K562 (cell line): Measurements from ENCODE around the gene ANO8. TPM values are rescaled to one million over a fixed set of nuclear protein-coding genes. Genes with fewer than 3 reads are reported as not detected.

ENCODE experiments used
- ARID1B ChIP-seq: fragments of 450-650 bp; IDR thresholded peaks from 2 replicates; pipeline ENCODE4 v1.6.1; 2016; ENCODE audit warnings: antibody characterized with exemption, mild to moderate bottlenecking, inconsistent platforms
- CHD4 ChIP-seq: fragments of 200-600 bp; sonication (generic); IDR thresholded peaks from 3 replicates; pipeline ENCODE4 v1.6.1; 2012; ENCODE audit warnings: low read depth, mild to moderate bottlenecking, mixed read lengths, low read length, inconsistent platforms; ENCODE audit not compliant: insufficient read depth, insufficient replicate concordance, poor library complexity, severe bottlenecking
- CREB3L1 ChIP-seq: fragments of 450-650 bp; IDR thresholded peaks from 2 replicates; pipeline ENCODE4 v1.6.1; 2014; ENCODE audit warnings: low read depth, mild to moderate bottlenecking, moderate library complexity, borderline replicate concordance
- HEY1 ChIP-seq: fragments of 250-450 bp; sonication (Bioruptor Pico); IDR thresholded peaks from 2 replicates; pipeline ENCODE4 v1.5.0; 2020; ENCODE audit warnings: mild to moderate bottlenecking, moderate library complexity, borderline replicate concordance
- HMG20A ChIP-seq: fragments of 450-650 bp; formaldehyde crosslinking; conservative IDR thresholded peaks from 2 replicates; pipeline ENCODE4 v1.4.0; 2020; ENCODE audit warnings: mild to moderate bottlenecking, mixed read lengths
- HSF4 ChIP-seq: fragments of 250-450 bp; sonication (Bioruptor Pico); IDR thresholded peaks from 2 replicates; pipeline ENCODE4 v2.1.2; 2022; ENCODE audit warnings: mild to moderate bottlenecking, moderate library complexity, borderline replicate concordance
- KDM5B ChIP-seq: fragments of 200-600 bp; sonication (generic); IDR thresholded peaks from 2 replicates; pipeline ENCODE4 v1.6.1; 2012; ENCODE audit warnings: low read depth, mild to moderate bottlenecking, moderate library complexity, low read length, control low read depth, inconsistent platforms; ENCODE audit not compliant: insufficient replicate concordance
- MYBL2 ChIP-seq, 2 experiments: fragments of 450-650 bp in 1 of 2; sonication (generic) in 1 of 2; formaldehyde crosslinking in 1 of 2; IDR thresholded peaks; 2 replicates each; pipeline versions ENCODE4 v1.6.1 to v1.8.1; 2017 to 2022; ENCODE audit warnings: borderline replicate concordance in 1 of 2, inconsistent platforms in 1 of 2, low read depth in 1 of 2, mild to moderate bottlenecking in 1 of 2, missing genetic modification reagents in 1 of 2, moderate library complexity in 1 of 2
- NFE2 ChIP-seq: IDR thresholded peaks from 2 replicates; pipeline ENCODE4 v1.6.1; 2014; ENCODE audit warnings: antibody characterized with exemption, low read depth
- NFXL1 ChIP-seq: fragments of 450-650 bp; formaldehyde crosslinking; IDR thresholded peaks from 2 replicates; pipeline ENCODE4 v1.4.0; 2021; ENCODE audit warnings: mild to moderate bottlenecking
- PHF21A ChIP-seq: fragments of 450-650 bp; IDR thresholded peaks from 2 replicates; pipeline ENCODE4 v1.6.1; 2017; ENCODE audit warnings: low read depth, borderline replicate concordance
- PRMT5 ChIP-seq: sonication (generic); formaldehyde crosslinking; IDR thresholded peaks from 2 replicates; pipeline ENCODE4 v1.5.0; 2020; ENCODE audit warnings: missing genetic modification reagents
- SIRT6 ChIP-seq: IDR thresholded peaks from one replicate; pipeline ENCODE4 v1.6.1; 2012; ENCODE audit warnings: low read depth, mild to moderate bottlenecking, control low read depth, inconsistent platforms, low read length, moderate library complexity
- TAL1 ChIP-seq: fragments of 450-650 bp; IDR thresholded peaks from 2 replicates; pipeline ENCODE4 v1.6.1; 2016; ENCODE audit warnings: mild to moderate bottlenecking
- TARDBP ChIP-seq: fragments of 450-650 bp; IDR thresholded peaks from 2 replicates; pipeline ENCODE4 v1.6.1; 2016
- TCF7L2 ChIP-seq: fragments of 150-350 bp; IDR thresholded peaks from 2 replicates; pipeline ENCODE4 v1.6.1; 2016; ENCODE audit warnings: low read depth, mild to moderate bottlenecking, low read length, moderate library complexity
- TEAD1 ChIP-seq, 2 experiments: fragments of 450-650 bp in 1 of 2; sonication (generic) in 1 of 2; formaldehyde crosslinking; IDR thresholded peaks; 2 replicates each; pipeline versions ENCODE4 v1.4.0 to v1.8.0; 2020 to 2022; ENCODE audit warnings: mild to moderate bottlenecking in 2 of 2, missing genetic modification reagents in 1 of 2
- TRIM24 ChIP-seq, 2 experiments: fragments of 450-650 bp; IDR thresholded peaks; 2 replicates each; pipeline ENCODE4 v1.6.1; 2016
- XRCC3 ChIP-seq: fragments of 450-650 bp; IDR thresholded peaks from 2 replicates; pipeline ENCODE4 v1.6.1; 2017; ENCODE audit warnings: mild to moderate bottlenecking, moderate library complexity
- XRCC4 ChIP-seq: IDR thresholded peaks from one replicate; pipeline ENCODE4 v1.6.1; 2011; ENCODE audit not compliant: insufficient read depth, insufficient read length; ENCODE audit errors: extremely low read depth
- ZNF174 ChIP-seq: fragments of 250-450 bp; sonication (Bioruptor Pico); IDR thresholded peaks from 2 replicates; pipeline ENCODE4 v1.4.0; 2020; ENCODE audit warnings: mild to moderate bottlenecking
- ZNF253 ChIP-seq: fragments of 250-450 bp; sonication (Bioruptor Pico); conservative IDR thresholded peaks from 2 replicates; pipeline ENCODE4 v1.6.1; 2021; ENCODE audit warnings: mild to moderate bottlenecking
- ZNF324 ChIP-seq: fragments of 250-450 bp; sonication (Bioruptor Pico); IDR thresholded peaks from 2 replicates; pipeline ENCODE4 v1.4.0; 2020; ENCODE audit warnings: mild to moderate bottlenecking
- ZNF561 ChIP-seq: fragments of 450-650 bp; formaldehyde crosslinking; conservative IDR thresholded peaks from 2 replicates; pipeline ENCODE4 v1.4.0; 2020; ENCODE audit warnings: mild to moderate bottlenecking, moderate library complexity
- polyA plus RNA-seq, 8 experiments: library from polyadenylated mRNA; depleted of rRNA in 4 of 8; stranded (reverse) in 5 of 8; unstranded in 3 of 8; fragments of >200 nt; fragmentation: Nextera tagmentation in 2 of 8; fragmentation: Illumina TruSeq in 1 of 8; extraction: Ambion mirVana in 2 of 8; extraction: Trizol in 1 of 8; gene quantifications; 2 replicates each; pipeline versions ENCODE4 v1.2.1 to v1.2.3, GENCODE V29; 2011 to 2014; ENCODE audit warnings: inconsistent platforms in 1 of 8, missing spikeins in 1 of 8
- total RNA-seq, 7 experiments: library from RNA; depleted of rRNA in 6 of 7; stranded (reverse); fragments of >200 nt in 6 of 7; fragmentation: Illumina TruSeq in 2 of 7; extraction: Trizol in 2 of 7; gene quantifications; 2 replicates each; pipeline versions ENCODE4 v1.2.1 to v1.2.3, GENCODE V29; 2011 to 2021; ENCODE audit warnings: low replicate concordance in 1 of 7
- TF ChIP-seq, protein P1 (sequence below): fragments of 250-450 bp; sonication (Bioruptor Pico); IDR thresholded peaks from 2 replicates; pipeline ENCODE4 v1.5.0; 2021
- TF ChIP-seq, protein P2 (sequence below): sonication (generic); formaldehyde crosslinking; IDR thresholded peaks from 2 replicates; pipeline ENCODE4 v1.8.0; 2022; ENCODE audit warnings: mild to moderate bottlenecking, low read depth, missing genetic modification reagents
- TF ChIP-seq, protein P3 (sequence below): sonication (generic); formaldehyde crosslinking; IDR thresholded peaks from 2 replicates; pipeline ENCODE4 v1.8.1; 2023; ENCODE audit warnings: mild to moderate bottlenecking, missing genetic modification reagents

The ANO8 gene
- total and polyA plus RNA-seq, 9 of the 15 experiments (the other 6 are each of a cell fraction or from before 2014, with no cell fraction given): 0.07 to 7.6 (median 2.3) TPM; not detected in 1

DNA sequence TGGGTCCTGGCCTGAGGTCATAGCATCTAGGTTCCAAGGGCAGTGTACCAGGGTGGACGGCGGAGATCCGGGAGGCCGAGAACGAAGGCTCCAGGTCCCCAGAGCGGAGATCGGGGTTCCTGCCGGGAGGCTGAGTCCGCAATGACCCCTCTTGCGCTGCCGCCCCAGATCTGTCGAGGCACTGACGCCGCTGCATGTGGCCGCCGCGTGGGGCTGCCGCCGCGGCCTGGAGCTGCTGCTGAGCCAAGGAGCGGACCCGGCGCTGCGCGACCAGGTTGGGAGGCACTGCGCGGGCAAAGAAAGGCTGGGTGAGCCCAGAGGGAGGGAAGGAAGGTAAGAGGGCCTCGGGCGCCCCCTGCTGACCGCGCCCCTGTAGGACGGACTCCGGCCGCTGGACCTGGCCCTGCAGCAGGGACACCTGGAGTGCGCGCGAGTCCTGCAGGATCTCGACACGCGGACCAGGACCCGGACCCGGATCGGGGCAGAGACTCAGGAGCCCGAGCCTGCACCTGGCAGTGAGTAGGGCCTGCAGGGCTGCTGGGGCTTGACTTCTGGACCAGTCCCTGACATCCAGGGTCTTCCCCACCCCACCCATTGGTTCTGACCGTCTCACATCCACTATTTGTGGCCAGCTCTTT lies 52.0 kb downstream of the ANO8 start (continued):
- TF ChIP-seq, protein P1, sequence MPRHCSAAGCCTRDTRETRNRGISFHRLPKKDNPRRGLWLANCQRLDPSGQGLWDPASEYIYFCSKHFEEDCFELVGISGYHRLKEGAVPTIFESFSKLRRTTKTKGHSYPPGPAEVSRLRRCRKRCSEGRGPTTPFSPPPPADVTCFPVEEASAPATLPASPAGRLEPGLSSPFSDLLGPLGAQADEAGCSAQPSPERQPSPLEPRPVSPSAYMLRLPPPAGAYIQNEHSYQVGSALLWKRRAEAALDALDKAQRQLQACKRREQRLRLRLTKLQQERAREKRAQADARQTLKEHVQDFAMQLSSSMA (CRISPR knock-in tag): no peak
- TF ChIP-seq, protein P2, sequence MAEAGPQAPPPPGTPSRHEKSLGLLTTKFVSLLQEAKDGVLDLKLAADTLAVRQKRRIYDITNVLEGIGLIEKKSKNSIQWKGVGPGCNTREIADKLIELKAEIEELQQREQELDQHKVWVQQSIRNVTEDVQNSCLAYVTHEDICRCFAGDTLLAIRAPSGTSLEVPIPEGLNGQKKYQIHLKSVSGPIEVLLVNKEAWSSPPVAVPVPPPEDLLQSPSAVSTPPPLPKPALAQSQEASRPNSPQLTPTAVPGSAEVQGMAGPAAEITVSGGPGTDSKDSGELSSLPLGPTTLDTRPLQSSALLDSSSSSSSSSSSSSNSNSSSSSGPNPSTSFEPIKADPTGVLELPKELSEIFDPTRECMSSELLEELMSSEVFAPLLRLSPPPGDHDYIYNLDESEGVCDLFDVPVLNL (CRISPR knock-in tag): no peak
- no peak for TF ChIP-seq CHD4
- no peak for TF ChIP-seq ARID1B
- TF ChIP-seq NFXL1 (CRISPR knock-in tag): no peak
- no peak for TF ChIP-seq XRCC4
- no peak for TF ChIP-seq HEY1 (CRISPR knock-in tag)
- no peak for TF ChIP-seq ZNF324 (CRISPR knock-in tag)
- TF ChIP-seq, protein P3, sequence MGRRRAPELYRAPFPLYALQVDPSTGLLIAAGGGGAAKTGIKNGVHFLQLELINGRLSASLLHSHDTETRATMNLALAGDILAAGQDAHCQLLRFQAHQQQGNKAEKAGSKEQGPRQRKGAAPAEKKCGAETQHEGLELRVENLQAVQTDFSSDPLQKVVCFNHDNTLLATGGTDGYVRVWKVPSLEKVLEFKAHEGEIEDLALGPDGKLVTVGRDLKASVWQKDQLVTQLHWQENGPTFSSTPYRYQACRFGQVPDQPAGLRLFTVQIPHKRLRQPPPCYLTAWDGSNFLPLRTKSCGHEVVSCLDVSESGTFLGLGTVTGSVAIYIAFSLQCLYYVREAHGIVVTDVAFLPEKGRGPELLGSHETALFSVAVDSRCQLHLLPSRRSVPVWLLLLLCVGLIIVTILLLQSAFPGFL: no peak
- TF ChIP-seq PHF21A: no peak
- no peak for TF ChIP-seq PRMT5 (CRISPR knock-in tag)
- TF ChIP-seq CREB3L1: no peak
- TF ChIP-seq SIRT6: no peak
- TF ChIP-seq KDM5B: no peak
- no peak for TF ChIP-seq MYBL2 (IDR thresholded peaks at IDR 0.05; ENCODE audit: low read depth)
- TF ChIP-seq MYBL2 (CRISPR knock-in tag; IDR thresholded peaks at IDR 0.05; ENCODE audit: borderline replicate concordance): no peak
- no peak for TF ChIP-seq NFE2
- no peak for TF ChIP-seq TRIM24 (IDR thresholded peaks at IDR 0.05)
- no peak for TF ChIP-seq HMG20A
- no peak for TF ChIP-seq HSF4 (CRISPR knock-in tag)
- no peak for TF ChIP-seq ZNF561 (CRISPR knock-in tag)
- TF ChIP-seq TEAD1 (CRISPR knock-in tag; IDR thresholded peaks at IDR 0.05): no peak
- TF ChIP-seq ZNF174 (CRISPR knock-in tag): no peak
- no peak for TF ChIP-seq XRCC3
- TF ChIP-seq ZNF253: no peak
- TF ChIP-seq TAL1: no peak
- TF ChIP-seq TCF7L2: no peak
- TF ChIP-seq TARDBP: no peak
